ENCODE data around the gene NPC1L1. TPM values are rescaled to one million over a fixed set of nuclear protein-coding genes. Genes with fewer than 3 reads are reported as not detected.
"Not testable (repeated sequence)": the region's sequence is repeated elsewhere in the genome, so short reads cannot be mapped to it uniquely, and the experiment has no call there.

The NPC1L1 gene
- total and polyA plus RNA-seq, 7 donors, result 0.09 to 0.83 (median 0.36) TPM; not detected in 2

GRCh38 chr7:44561481-44561880, 20.4 kb upstream of the NPC1L1 start:
- no peak overlapping the region for H3K4me3 ChIP-seq
- DNase-seq, result no peak
- no peaks in the 10 kb centered on the region for H3K27me3 ChIP-seq
- H3K9me3 ChIP-seq, result no peaks in the 10 kb centered on the region
- TF ChIP-seq POLR2A (IDR thresholded peaks at IDR 0.05) (no peak), POLR2AphosphoS5 (IDR thresholded peaks at IDR 0.05) (peak in 1 of 4 donors; percentile 3)
- peaks cover 0 to 28% (median 9%) of the 10 kb centered on the region in 4 donors for H3K36me3 ChIP-seq
- no peak overlapping the region for H3K27ac ChIP-seq
- intact Hi-C loops (cut with DNase I), result no loop called here
- no peaks in the 10 kb centered on the region for H3K4me1 ChIP-seq
- WGBS, 2 donors, result 87 to 93% methylated on average over 6 of the region's 6 CpGs

- WGBS, 2 donors, result 91 to 95% methylated on average over 4 of the region's 4 CpGs
- Histone ChIP-seq H3K36me3 (peaks cover 0 to 8% (median under 1%) of the 10 kb centered on the region in 4 donors), H3K27me3 (no peaks in the 10 kb centered on the region), H3K4me3 (no peak overlapping the region), H3K27ac (no peak overlapping the region), H3K4me1 (no peaks in the 10 kb centered on the region), H3K9me3 (no peaks in the 10 kb centered on the region)
- peak in 1 of 4 donors; percentile 6 for TF ChIP-seq POLR2AphosphoS5 (IDR thresholded peaks at IDR 0.05)
- no peak for TF ChIP-seq EP300 (IDR thresholded peaks at IDR 0.05)
- no peak for TF ChIP-seq CTCF (IDR thresholded peaks at IDR 0.05)
- no peak for TF ChIP-seq POLR2A (IDR thresholded peaks at IDR 0.05)
- DNase-seq, result no peak
- intact Hi-C loops (cut with DNase I), result no loop called here
Observed at GRCh38 chr7:44559485-44559884, 18.4 kb upstream of the NPC1L1 start.

- intact Hi-C loops (cut with DNase I), result no loop called here
- no peaks in the 10 kb centered on the region for H3K27me3 ChIP-seq
Observed at GRCh38 chr7:44557485-44557884, 16.4 kb upstream of the NPC1L1 start.

GRCh38 chr7:44555350-44555749, 14.2 kb upstream of the NPC1L1 start:
- 81 to 84% methylated on average over 2 of the region's 2 CpGs for WGBS, 2 donors
- H3K36me3 ChIP-seq, result no peaks in the 10 kb centered on the region
- no peak for DNase-seq
- no peak overlapping the region for H3K27ac ChIP-seq
- H3K9me3 ChIP-seq, result no peaks in the 10 kb centered on the region
- H3K27me3 ChIP-seq, result no peaks in the 10 kb centered on the region
- H3K4me3 ChIP-seq, result no peak overlapping the region
- TF ChIP-seq POLR2AphosphoS5 (IDR thresholded peaks at IDR 0.05) (no peak), CTCF (IDR thresholded peaks at IDR 0.05) (no peak), EP300 (IDR thresholded peaks at IDR 0.05) (no peak), POLR2A (IDR thresholded peaks at IDR 0.05) (no peak)
- H3K4me1 ChIP-seq, result no peaks in the 10 kb centered on the region
- intact Hi-C loops (cut with DNase I), result no loop called here

More at GRCh38 chr7:44557485-44557884, 16.4 kb upstream of the NPC1L1 start:
- no peaks in the 10 kb centered on the region for H3K36me3 ChIP-seq
- H3K27ac ChIP-seq, result no peak overlapping the region
- WGBS, 2 donors, result 87 to 92% methylated on average over 2 of the region's 2 CpGs
- TF ChIP-seq POLR2A (IDR thresholded peaks at IDR 0.05) (no peak), EP300 (IDR thresholded peaks at IDR 0.05) (no peak), POLR2AphosphoS5 (IDR thresholded peaks at IDR 0.05) (no peak), CTCF (IDR thresholded peaks at IDR 0.05) (no peak)
- H3K4me1 ChIP-seq, result no peaks in the 10 kb centered on the region
- no peak overlapping the region for H3K4me3 ChIP-seq
- no peaks in the 10 kb centered on the region for H3K9me3 ChIP-seq
- no peak for DNase-seq

- H3K4me3 ChIP-seq; H3K27me3 ChIP-seq; DNase-seq; H3K9me3 ChIP-seq; H3K4me1 ChIP-seq; H3K27ac ChIP-seq; H3K36me3 ChIP-seq; intact Hi-C loops (cut with DNase I): not testable (repeated sequence)
- 66 to 69% methylated on average over 3 of the region's 3 CpGs for WGBS, 2 donors
Observed at GRCh38 chr7:44552473-44553005, 11.4 kb upstream of the NPC1L1 start.

- WGBS, 2 donors, result 77% methylated on average over 3 of the region's 3 CpGs
- H3K27ac ChIP-seq, result no peak overlapping the region
- DNase-seq, result no peak
- no peaks in the 10 kb centered on the region for H3K4me1 ChIP-seq
- TF ChIP-seq POLR2AphosphoS5 (IDR thresholded peaks at IDR 0.05) (no peak), POLR2A (IDR thresholded peaks at IDR 0.05) (no peak), EP300 (IDR thresholded peaks at IDR 0.05) (no peak), CTCF (IDR thresholded peaks at IDR 0.05) (no peak)
- H3K4me3 ChIP-seq, result no peak overlapping the region
- H3K36me3 ChIP-seq, result no peaks in the 10 kb centered on the region
- H3K9me3 ChIP-seq, result no peaks in the 10 kb centered on the region
- intact Hi-C loops (cut with DNase I), result no loop called here
- H3K27me3 ChIP-seq, result no peaks in the 10 kb centered on the region
Observed at GRCh38 chr7:44549457-44549856, 8.3 kb upstream of the NPC1L1 start.
